ENCODE data around the gene LPCAT1.
"Not testable (repeated sequence)": the region's sequence is repeated elsewhere in the genome, so short reads cannot be mapped to it uniquely, and the experiment has no call there.

LPCAT1 gene

DNA sequence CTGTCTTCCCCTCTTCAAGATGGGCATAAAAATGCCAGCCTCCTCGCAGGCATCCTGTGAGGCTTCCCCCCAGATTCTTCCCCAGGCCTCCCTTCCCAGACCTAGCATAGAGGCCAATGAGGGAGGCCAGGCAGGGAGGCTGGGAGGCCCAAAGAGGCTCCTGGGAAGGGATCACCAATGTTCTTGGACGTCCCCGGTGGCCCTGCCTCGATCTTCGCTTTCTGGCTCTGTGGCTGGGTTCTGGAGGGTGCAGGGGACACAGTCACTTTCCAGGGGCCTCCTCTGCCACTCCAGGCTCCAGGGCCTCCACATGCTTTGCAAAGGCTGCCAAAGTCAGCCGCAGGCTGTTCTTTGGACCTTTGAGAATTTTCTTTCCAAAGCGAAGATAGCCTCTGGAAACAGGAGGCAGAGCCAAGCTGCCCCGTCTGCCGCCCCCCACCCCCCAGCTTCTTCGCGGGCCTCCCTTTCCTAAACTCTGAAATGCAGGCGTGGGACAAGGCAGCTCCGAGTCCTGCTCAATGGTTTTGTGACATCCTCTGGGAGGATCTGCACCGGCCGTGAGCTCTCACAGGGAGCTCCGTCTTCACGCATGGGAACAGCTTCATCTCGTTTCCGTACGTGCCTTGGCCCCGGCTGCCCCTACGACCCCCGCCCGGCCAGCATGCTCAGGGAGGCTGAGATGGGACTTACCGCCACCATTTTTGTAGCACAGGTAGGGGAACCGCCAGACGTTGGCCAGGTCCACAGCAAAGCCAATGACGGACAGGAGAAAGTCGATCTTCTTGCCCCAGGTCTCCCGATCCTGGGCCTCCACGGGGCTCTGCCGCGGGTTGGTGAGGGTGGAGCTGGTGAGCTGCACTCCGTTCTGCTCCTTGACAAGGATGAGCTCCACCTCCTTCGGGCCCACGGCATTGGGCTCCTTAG, 81.3 kb downstream of the LPCAT1 start:
- no peak for DNase-seq (ENCODE audit: low read depth)

DNA sequence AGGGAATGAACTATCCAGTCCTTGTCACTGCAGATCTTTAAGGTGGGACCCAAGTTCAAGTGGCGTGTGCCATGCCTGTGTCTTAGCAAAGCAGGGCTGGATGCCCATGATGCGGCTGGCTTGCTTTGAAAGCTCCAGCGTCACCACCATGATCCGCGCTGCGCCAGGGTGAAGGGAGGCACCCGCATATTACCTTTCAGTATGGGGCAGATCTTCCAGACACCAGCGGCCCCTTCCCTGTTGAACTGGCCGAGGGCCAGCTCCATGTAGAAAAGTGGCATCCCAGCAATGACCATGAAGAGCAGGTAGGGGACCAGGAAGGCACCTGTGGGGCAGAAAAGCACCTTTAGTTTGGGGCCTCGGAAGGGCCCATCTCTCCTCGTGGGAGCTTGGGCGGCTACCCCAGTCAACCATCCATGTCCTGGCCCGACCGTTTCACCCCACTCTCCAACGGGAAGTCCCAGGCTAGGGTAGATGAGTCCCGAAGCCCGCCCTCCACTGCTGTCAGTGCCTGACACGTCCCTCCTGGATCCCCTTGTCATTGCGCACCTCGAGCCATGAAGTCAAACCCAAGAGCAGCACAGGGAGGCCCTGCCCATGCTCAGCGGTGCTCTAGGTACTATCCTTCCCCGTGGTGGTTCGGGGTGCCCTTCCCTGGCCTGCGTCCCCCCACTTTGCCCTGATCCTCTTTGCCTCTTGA, 82.4 kb downstream of the LPCAT1 start:
- DNase-seq (ENCODE audit: low read depth) = no peak

DNA sequence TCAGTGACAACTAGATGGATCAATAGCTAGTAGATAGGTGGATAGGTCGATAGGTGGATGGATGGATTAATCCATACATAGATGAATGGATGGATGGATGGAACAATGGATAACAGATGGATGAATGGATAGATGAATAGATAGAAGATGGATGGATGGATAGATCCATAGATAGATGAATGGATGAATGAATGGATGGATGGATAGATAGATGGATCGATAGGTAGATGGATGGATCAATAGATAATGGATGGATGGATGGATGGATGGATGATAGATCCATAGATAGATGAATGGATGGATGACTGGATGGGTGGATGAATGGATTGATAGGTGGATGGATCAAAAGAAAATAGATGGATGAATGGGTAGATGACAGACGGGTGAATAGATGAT, 83.7 kb downstream of the LPCAT1 start:
- DNase-seq (ENCODE audit: low read depth) = no peak

DNA sequence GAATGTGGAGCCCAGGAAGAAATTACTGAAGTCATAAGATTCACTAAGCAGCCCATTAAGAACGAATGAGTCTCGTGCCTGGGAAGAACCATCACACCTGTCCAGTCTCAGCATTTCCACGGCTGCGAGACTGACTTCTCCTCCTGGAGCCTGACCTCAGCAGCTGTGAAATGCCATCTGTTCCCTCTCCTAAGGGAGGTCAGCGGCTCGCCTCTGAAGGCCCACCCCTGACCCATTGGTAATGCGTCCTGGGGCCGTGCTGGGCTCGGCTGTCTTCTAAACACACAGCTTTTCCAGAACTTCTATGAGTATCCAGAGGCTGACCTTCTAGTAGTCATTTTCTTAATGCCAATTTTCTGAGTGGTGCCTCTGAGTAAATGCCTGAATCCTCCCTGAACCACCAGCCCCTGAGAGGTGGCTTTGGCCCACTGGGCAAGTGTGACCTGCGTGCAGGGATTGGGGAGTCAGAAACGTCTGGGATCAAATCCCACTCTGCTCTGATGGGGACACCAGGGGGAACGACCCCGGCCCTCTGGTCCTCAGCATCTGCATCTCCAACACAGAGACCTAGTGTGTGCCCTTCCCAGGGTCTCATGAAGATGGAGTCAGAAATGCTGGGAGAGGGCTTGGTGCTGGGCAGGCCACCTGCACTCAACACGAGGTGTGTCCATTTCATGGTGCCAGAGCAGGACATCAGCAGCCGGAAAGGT, 84.2 kb downstream of the LPCAT1 start:
- no peak for DNase-seq (ENCODE audit: low read depth)

DNA sequence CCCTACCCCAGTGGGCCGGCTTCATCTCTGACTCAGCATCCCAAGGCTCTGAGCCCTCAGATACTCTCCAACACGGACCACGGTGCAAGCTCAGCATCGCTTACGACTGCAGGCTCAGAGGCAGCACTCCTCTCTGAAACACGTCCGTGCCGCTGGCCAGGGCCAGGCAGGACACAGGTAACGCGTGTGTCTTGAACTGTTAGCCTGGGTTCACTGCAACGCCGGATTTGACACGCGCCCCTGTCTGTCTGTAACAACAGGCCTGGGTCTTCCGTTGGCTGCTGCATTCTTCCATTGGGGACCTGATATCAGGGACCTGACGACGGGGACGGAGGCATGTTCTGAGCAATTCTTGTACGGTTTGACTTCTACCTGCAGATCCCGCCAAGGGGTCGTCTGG, 84.9 kb downstream of the LPCAT1 start:
- DNase-seq (ENCODE audit: low read depth) = no peak

DNA sequence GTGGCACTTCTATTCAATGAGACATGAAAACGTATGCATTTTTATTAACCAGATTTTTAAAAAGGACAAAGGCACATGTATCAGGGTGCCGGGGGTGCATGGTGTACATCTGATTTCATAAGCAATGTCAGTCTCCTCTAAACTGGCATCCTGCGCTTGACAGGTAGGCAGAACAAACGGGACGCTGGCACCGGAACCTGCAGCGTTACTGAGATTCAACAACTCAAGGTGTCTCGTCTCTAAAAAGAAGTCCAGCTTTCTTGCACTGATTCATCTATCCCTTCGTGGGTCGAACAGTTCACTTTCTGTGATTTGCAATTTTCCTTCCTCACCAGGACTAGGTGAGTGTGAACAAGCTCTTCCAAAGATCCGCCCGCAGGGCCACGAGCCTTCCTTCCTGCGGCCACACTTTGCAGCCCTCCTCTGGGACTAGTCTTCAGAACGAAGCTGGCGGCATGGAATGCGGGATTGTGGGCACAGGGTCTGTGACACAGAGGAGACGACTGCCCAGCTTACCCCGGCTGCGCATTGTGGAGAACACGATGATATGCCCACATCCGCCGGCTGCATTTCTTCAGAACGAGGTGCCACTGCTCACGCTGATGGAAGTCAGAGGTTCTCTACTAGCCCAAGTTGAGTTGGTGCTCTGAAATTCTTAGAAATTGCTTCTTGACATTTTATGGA, 85.7 kb downstream of the LPCAT1 start:
- no peak for DNase-seq (ENCODE audit: low read depth)

DNA sequence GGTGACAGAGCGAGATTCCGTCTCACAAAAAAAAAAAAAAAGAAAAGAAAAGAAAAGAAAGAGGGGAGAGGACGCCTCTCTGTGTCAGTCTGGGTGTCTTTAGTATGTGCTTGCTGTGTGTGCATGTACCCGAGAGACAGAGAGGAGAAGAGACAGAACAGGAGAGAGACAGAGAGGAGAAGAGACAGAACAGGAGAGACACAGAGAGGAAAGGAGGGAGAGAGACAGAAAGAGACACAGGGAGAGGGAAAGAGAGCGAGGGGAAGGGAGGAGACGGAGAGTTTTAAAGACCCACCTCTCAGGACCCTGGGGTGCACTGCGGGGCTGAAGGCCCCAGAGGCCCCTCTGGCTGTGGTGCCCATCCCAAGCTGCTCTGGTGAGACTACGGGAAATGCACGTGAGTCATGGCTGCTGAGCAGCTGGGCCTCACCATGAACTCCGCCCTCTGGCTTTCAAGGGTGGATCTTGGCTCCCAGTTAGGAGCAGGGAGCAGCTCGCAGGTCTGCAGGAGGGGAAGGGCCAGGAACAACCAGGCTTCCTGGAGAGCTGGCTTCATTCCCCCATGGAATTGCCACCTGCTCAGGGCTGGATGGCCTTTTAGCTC, 86.4 kb downstream of the LPCAT1 start:
- no peak for DNase-seq (ENCODE audit: low read depth)

DNA sequence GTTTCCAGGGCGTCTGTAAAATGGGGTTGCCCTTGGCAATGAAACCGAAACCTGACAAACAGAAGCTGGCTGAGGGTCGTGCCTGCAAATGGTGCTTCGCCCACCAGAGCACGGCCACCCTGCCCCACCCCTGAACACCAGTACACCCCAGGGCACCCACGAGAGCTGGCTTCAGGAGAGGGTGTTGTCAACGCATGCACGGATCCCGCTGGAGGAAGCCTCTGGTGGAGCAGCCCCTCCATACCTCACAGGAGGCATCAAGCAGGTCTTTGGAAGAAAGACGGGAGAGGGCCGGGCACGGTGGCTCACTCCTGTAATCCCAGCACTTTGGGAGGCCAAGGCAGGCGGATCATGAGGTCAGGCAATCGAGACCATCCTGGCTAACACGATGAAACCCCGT, 87.1 kb downstream of the LPCAT1 start:
- no peak for DNase-seq (ENCODE audit: low read depth)

DNA sequence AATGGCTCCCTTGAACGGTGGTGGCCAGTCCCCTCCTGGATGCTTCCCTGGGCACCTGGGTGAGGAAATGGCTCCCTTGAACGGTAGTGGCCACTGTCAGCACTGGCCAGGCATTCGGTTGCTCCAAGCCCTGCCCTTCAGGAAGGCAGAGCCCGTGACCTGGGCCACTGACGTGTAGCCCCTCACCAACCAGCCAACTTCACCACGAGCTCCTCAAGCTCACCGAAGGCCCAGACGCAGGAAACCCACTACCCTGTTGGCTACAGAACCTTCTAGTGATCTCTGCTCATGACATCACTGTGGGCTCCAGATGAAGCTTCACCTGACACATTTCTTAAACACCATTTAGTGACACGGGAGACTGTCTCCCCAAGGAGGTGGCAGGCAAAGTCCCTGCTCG, 87.7 kb downstream of the LPCAT1 start:
- DNase-seq (ENCODE audit: low read depth) = no peak

DNA sequence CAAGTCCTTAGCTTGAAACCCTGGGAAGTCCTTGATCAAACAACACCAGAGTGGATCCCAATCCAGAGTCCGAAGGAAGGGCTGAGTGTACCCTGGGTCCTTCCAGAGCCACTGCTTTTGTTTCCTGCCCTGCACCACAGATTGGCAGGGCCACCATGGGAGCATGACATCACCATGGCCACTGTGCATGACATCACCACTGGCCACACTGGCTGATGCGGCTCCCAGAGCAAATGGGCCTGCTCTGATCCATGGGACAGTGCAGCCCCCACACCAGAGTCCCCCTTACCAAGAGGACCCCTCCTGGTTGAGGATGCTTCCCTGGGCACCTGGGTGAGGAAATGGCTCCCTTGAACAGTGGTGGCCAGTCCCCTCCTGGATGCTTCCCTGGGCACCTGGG, 88.4 kb downstream of the LPCAT1 start:
- no peak for DNase-seq (ENCODE audit: low read depth)

DNA sequence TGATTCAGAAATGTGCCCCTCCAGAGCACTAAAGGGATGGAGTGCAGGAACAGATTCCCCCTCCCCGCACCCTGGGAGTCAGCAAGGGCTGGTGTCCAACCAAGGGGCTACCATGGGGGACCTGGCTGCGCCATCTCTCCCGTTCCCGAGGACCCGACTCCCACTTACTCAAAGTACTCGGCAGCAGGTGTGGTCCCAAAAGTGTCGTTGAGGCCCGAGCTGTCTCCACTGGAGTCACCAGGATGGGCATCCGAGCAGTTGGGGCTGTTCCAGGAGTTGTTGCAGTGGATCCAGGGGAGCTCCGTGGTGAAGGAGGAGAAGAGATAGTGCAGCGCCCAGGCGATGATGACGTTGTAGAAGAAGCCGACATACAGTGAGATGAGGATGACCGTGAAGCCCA, 91.5 kb downstream of the LPCAT1 start:
- DNase-seq (ENCODE audit: low read depth) = no peak

DNA sequence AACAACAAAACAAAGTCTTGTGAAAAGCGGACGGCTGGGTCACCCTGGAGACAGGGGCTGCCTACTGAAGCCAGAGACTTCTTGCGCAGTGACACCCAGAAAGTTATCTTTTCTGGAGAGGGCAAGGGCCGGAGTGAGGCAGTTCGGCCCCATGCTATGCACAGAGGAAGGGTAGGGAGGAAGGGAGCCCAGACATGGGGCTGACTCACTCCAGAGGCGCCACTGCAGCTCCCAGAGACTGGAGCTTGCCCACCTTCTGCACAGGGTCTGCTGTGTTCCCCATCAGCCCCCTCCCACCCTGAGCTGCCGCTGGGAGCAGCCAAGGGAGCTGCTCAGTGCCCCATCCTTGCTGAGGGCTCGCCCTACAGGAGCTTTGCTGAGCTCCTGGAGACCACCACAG, 91.9 kb downstream of the LPCAT1 start:
- DNase-seq (ENCODE audit: low read depth) = no peak

DNA sequence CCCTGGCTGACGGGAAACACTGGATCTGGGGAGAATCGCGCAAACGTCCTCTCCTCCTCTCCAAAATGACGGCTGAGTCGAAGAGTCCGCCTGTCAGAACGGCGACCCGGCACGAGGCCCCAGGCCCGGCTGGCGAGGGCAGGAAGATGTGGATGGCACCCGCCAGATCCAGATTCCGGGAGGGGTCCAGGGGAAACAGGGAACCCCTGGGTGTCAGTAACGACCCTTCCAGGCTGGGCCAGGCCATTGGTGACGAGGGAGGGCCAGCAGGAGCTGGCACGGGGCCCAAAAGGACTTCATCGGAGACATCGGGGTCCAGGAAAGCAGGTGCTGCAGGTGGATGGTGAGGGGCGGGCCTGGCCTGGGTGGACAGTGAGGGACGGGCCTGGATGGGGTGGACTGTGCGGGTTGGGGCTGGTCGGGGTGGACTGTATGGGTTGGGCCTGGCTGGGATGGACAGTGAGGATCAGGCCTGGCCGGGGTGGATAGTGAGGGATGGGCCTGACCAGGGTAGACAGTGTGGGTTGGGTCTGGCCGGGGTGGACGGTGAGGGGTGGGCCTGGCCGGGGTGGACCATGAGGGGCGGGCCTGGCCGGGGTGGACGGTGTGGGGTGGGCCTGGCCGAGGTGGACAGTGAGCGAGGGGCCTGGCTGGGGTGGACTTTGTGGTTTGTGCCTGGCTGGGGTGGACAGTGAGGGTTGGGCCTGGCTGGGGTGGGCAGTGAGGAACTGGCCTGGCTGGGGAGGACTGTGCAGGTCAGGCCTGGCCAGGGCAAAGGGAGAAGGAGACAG, 92.5 kb downstream of the LPCAT1 start:
- no peak for DNase-seq (ENCODE audit: low read depth)

DNA sequence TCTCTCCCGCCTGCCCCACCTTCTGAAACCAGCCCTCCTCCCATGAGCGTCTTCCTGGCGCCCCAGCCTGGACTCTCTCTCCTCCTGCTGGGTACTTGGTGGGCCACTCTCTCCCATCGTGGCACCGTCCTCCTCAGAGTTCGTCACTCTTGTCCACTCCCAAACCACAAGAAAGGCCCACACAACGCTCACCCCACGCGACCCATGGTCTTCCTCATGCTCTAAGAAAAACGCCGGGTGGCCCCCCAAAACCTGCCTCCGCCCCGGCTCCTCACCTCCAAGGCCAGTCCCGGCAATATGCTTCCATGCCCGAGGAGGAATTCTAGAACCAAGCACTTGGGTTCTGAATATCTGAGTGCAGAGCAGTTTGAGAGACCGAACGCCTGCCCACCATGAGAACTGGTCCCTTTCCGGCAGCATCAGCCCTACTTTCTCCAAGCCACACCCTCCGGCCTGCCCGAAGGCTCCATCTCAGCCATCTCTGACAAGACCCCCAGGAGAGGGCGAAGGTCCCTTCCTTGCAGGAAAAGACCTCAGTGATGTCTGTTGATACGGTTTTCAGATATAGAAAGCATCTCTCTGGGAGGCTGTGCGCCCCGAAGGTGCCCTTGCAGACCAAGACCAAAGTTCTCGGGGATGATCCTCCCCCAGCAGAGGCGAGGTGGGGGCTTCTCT, 93.5 kb downstream of the LPCAT1 start:
- no peak for DNase-seq (ENCODE audit: low read depth)

DNA sequence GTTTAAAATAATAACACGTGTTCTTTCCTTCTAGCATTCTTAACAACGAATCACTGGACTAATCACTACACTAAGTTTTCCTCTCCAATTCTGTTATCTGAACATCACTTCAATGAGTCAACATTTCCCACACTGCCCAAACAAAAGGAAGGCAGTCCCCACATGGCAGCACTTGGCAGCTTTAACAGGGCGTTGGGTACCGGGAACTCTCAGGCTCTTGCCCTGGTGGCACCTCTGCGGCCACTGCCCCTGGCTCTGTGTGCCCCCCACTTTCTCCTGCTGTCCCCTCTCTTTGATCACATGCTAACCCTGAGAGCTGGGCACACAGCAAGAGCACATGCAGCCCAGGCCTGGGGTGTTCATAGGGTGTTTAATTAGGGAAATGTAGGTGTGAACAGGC, 94.3 kb downstream of the LPCAT1 start:
- DNase-seq (ENCODE audit: low read depth) = no peak

DNA sequence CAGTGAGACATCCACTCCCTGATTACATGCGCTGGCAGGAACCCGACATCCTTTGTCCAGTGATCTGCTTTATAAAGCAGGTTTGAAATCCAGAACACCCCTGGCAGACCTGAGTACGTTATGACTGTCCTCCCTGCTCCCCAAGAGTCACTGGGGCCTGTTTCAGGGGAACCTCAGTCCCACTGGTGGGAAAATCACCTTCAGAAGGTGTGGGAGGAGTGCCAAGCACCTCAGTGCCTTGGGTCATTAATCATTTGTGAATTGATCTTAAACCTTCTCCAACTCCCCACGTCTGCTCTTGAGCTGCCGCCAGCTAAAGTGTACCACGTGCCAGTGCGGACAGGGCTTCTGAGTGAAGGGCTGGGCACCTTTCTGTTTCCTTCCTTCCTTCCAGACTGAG, 94.7 kb downstream of the LPCAT1 start:
- DNase-seq (ENCODE audit: low read depth) = no peak

DNA sequence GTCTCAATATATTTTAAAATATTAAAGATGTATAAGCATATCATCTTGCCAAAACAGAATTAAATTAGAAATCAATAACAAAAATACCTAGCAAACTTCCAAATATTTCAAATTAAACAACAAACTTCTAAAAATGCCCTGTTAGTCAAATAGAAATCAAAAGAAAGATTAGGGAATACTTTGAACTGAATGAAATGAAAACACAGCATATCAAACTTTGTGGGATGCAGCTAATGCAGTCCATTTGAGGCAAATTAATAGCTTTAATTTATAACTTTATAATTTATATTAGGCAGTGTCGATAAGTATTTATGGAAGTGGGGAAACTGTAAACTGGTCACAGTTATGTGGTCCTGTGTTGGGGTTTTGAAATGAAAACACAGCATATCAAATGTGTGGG, 95.7 kb downstream of the LPCAT1 start:
- no peak for DNase-seq (ENCODE audit: low read depth)

DNA sequence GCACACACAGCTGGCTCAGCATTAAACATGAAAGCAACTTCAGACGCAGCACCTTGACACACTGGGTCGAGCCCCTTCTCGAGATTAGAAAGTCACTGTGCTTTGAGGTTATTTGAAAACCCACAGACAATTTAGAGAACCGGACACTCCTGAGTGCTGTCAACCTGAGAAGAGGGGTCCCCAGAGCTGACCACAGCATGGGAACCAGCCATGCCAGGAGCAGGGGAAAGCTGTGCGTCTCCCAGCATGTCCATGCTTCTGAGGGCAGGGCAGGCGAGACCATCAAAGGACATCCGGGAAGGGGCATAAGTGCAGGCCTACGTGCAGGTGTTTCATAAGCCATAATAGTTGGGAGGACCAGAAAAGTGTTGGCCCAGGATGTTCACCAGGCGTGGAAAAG, 99.0 kb downstream of the LPCAT1 start:
- no peak for DNase-seq (ENCODE audit: low read depth)

DNA sequence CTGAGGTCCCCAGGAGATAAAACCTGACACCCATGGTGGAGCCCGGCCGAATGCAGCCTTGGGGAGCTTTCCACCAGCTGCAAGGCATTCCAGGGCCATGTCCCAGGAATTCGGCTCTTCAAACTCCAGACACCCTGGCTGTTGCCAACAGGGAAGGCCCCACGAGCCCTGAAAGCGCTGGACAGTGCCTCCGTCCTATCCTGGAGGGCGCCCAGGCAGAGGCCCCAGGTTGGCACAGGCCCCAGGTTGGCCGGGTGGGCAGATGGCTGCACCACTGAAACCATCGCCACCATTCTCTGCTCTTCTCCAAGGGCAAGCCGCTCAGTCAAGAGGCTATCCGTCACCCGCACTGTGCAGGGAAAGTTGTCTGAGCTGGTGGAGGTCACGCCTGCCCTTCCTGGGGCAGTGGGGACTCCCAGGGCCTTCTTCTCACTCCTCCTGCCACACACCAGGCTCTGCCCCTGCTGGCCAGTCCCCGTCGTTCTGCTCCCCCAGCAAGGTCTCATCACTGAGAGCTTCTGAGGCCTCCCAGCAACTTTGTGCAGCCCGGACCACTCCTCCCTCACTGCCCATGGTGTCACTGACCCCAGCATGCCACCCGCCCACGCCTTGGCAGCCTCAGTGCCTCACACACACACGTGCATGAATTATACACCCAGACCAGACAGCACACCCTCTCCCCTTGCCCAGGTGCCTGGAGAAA, 99.7 kb downstream of the LPCAT1 start:
- no peak for DNase-seq (ENCODE audit: low read depth)

DNA sequence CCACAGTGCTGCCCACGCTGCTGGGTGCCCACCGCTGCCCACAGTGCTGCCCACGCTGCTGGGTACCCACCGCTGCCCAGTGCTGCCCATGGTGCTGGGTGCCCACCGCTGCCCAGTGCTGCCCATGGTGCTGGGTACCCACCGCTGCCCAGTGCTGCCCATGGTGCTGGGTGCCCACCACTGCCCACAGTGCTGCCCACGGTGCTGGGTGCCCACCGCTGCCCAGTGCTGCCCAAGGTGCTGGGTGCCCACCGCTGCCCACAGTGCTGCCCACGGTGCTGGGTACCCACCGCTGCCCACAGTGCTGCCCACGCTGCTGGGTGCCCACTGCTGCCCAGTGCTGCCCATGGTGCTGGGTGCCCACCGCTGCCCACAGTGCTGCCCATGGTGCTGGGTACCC, 101.2 kb downstream of the LPCAT1 start:
- not testable (repeated sequence) for DNase-seq (ENCODE audit: low read depth)

Measured in activated T-cell treated with anti-CD3 and anti-CD28 coated beads for 1 hour (primary cell).